ENCODE data around the gene FAM20B.

GRCh38 chr1:178999061-178999460 is 26.6 kb upstream of the FAM20B start:
- TF ChIP-seq POLR2A (IDR thresholded peaks at IDR 0.05) (no peak), CTCF (IDR thresholded peaks at IDR 0.05) (no peak)
